ENCODE results near the gene WSB1.

The WSB1 gene

GRCh38 chr17:27289856-27290255 lies 4.1 kb upstream of the WSB1 start:
- Histone ChIP-seq H3K27ac (ENCODE audit: low read depth, low read length, poor library complexity, severe bottlenecking) (no peak overlapping the region), H3K9ac (ENCODE audit: low read length) (no peak overlapping the region), H3K4me3 (ENCODE audit: low read depth, low read length, poor library complexity, severe bottlenecking) (no peak overlapping the region), H3K36me3 (ENCODE audit: insufficient read depth, low read length) (no peaks in the 10 kb centered on the region), H3K9me2 (ENCODE audit: low read depth, low read length) (no peaks in the 10 kb centered on the region), H4K20me1 (ENCODE audit: insufficient read depth, low read length) (no peaks in the 10 kb centered on the region), H2AFZ (ENCODE audit: low read length) (no peak overlapping the region), H3K4me2 (ENCODE audit: low read length) (no peak overlapping the region), H3K27me3 (ENCODE audit: insufficient read depth, low read length) (no peaks in the 10 kb centered on the region), H3K4me1 (ENCODE audit: insufficient read depth, low read length, severe bottlenecking) (peaks cover 7% of the 10 kb centered on the region), H3K79me2 (ENCODE audit: insufficient read depth, low read length) (peaks cover 7% of the 10 kb centered on the region), H3F3A (ENCODE audit: insufficient read depth, low read length) (no peaks in the 10 kb centered on the region), H3K9me3 (ENCODE audit: low read length) (no peaks in the 10 kb centered on the region)
- TF ChIP-seq CTCF (IDR thresholded peaks at IDR 0.05; ENCODE audit: low read length) (no peak), EZH2 (IDR thresholded peaks at IDR 0.05; ENCODE audit: borderline replicate concordance, low read length) (no peak)

- no peaks in the 10 kb centered on the region for H4K20me1 ChIP-seq (ENCODE audit: insufficient read depth, low read length)
- TF ChIP-seq EZH2 (IDR thresholded peaks at IDR 0.05; ENCODE audit: borderline replicate concordance, low read length): no peak
- TF ChIP-seq CTCF (IDR thresholded peaks at IDR 0.05; ENCODE audit: low read length): no peak
- H2AFZ ChIP-seq (ENCODE audit: low read length): no peak overlapping the region
- H3K9ac ChIP-seq (ENCODE audit: low read length): no peak overlapping the region
- no peak overlapping the region for H3K27ac ChIP-seq (ENCODE audit: low read depth, low read length, poor library complexity, severe bottlenecking)
- no peaks in the 10 kb centered on the region for H3K9me2 ChIP-seq (ENCODE audit: low read depth, low read length)
- H3K4me2 ChIP-seq (ENCODE audit: low read length): no peak overlapping the region
- no peaks in the 10 kb centered on the region for H3F3A ChIP-seq (ENCODE audit: insufficient read depth, low read length)
- no peaks in the 10 kb centered on the region for H3K9me3 ChIP-seq (ENCODE audit: low read length)
- peaks cover 19% of the 10 kb centered on the region for H3K79me2 ChIP-seq (ENCODE audit: insufficient read depth, low read length)
- peaks cover 11% of the 10 kb centered on the region for H3K4me1 ChIP-seq (ENCODE audit: insufficient read depth, low read length, severe bottlenecking)
- H3K4me3 ChIP-seq (ENCODE audit: low read depth, low read length, poor library complexity, severe bottlenecking): no peak overlapping the region
- no peaks in the 10 kb centered on the region for H3K36me3 ChIP-seq (ENCODE audit: insufficient read depth, low read length)
- H3K27me3 ChIP-seq (ENCODE audit: insufficient read depth, low read length): no peaks in the 10 kb centered on the region
Observed at GRCh38 chr17:27290916-27291598, 2.9 kb upstream of the WSB1 start.

GRCh38 chr17:27293359-27293897 lies 486 bp upstream of the WSB1 start:
- Histone ChIP-seq H3K4me3 (ENCODE audit: low read depth, low read length, poor library complexity, severe bottlenecking) (peak overlapping the region; percentile 91), H3K79me2 (ENCODE audit: insufficient read depth, low read length) (peaks cover 43% of the 10 kb centered on the region)
- TF ChIP-seq EZH2 (IDR thresholded peaks at IDR 0.05; ENCODE audit: borderline replicate concordance, low read length) (no peak), CTCF (IDR thresholded peaks at IDR 0.05; ENCODE audit: low read length) (no peak)

More at GRCh38 chr17:27293359-27293897, 486 bp upstream of the WSB1 start:
- Histone ChIP-seq H3K9ac (ENCODE audit: low read length) (peak overlapping the region; percentile 92), H3F3A (ENCODE audit: insufficient read depth, low read length) (no peaks in the 10 kb centered on the region), H3K9me3 (ENCODE audit: low read length) (no peaks in the 10 kb centered on the region), H3K9me2 (ENCODE audit: low read depth, low read length) (no peaks in the 10 kb centered on the region), H3K27ac (ENCODE audit: low read depth, low read length, poor library complexity, severe bottlenecking) (peak overlapping the region; percentile 76), H2AFZ (ENCODE audit: low read length) (peak overlapping the region; percentile 25; the same call in 1 of the 2 replicates), H3K4me1 (ENCODE audit: insufficient read depth, low read length, severe bottlenecking) (peaks cover 34% of the 10 kb centered on the region), H3K27me3 (ENCODE audit: insufficient read depth, low read length) (no peaks in the 10 kb centered on the region), H3K36me3 (ENCODE audit: insufficient read depth, low read length) (no peaks in the 10 kb centered on the region), H3K4me2 (ENCODE audit: low read length) (peak overlapping the region; percentile 67), H4K20me1 (ENCODE audit: insufficient read depth, low read length) (no peaks in the 10 kb centered on the region)
